ENCODE measurements around the gene SPATA6L.

Gene SPATA6L

GRCh38 chr9:4559261-4560182 lies 106.8 kb downstream of the SPATA6L start:
- no peak for TF ChIP-seq CTCF (conservative IDR thresholded peaks at IDR 0.05)
- no peak overlapping the region for H3K27ac ChIP-seq

GRCh38 chr9:4558371-4558998 lies 107.8 kb downstream of the SPATA6L start:
- no peak for TF ChIP-seq CTCF (conservative IDR thresholded peaks at IDR 0.05)
- no peak overlapping the region for H3K27ac ChIP-seq

- no peak for TF ChIP-seq CTCF (conservative IDR thresholded peaks at IDR 0.05)
These were observed 111.0 kb downstream of the SPATA6L start for GRCh38 chr9:4555236-4555635.

GRCh38 chr9:4553951-4554381 lies 112.3 kb downstream of the SPATA6L start:
- H3K27ac ChIP-seq = no peak overlapping the region

More at GRCh38 chr9:4555236-4555635, 111.0 kb downstream of the SPATA6L start:
- no peak overlapping the region for H3K27ac ChIP-seq

DNA sequence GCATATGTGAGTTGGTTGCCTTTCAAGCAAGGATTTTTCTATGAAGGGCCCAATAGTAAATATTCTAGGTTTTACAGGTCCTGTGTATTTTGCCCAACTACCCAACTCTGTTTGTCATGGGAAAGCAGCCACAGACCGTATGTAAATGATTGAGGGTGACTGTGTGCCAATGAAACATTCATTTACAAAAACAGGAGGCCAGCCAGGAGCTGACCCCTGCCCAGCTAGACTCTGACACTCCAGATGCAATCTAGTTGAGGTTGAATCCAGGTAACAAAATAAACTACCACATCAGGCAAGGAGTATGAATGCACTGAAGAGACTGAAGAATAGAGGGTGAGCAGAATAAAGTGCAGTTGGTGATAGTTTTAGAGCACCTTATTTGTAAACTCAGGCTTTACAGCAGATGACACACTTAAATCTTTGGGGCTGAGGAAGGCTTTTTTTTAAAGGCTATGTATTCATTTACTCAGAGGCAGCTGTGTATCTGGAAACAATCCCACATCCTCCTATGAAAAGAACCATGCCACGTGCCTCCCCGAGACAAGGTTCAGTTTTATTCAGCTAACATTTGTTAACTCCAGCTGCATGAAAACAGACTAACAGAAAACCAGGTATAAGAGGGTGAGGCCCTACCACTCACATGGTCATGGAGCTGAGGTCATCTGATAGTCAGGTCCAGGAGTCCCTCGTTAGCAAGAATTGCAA lies 115.3 kb downstream of the SPATA6L start:
- no peak overlapping the region for H3K27ac ChIP-seq
- no peak for TF ChIP-seq CTCF (conservative IDR thresholded peaks at IDR 0.05)

More at GRCh38 chr9:4553951-4554381, 112.3 kb downstream of the SPATA6L start:
- no peak for TF ChIP-seq CTCF (conservative IDR thresholded peaks at IDR 0.05)

DNA sequence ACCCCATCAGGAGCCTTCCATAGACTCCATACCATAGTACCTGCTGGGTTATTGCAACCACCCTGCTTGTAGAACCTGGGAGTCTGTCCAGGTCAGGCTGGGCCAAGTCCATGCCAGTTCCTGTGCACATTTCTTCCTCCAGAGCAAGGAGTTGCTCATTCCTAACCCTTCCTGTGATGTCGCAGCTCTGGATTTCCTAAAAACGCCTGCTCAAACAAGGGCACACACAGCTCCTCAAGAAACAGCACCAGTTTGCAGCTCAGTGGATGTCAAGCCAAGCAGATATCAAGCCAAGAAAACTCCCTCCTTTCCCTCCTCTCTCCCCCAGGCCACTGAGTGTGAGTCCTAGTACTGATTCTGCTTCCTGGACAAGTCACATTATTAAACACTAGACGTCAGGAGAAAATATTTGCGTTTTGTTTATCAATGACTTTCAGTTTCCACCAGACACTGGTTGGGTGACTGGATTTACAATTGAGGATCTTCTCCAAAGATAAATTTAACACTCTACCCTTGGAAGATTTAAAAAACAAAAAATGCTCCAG lies 116.5 kb downstream of the SPATA6L start:
- no peak overlapping the region for H3K27ac ChIP-seq
- TF ChIP-seq CTCF (conservative IDR thresholded peaks at IDR 0.05) = no peak
